Stimulated activated CD8-positive, alpha-beta memory T cell treated with anti-CD3 and anti-CD28 coated beads, Interleukin-7, amount 100 ng/mL, for 48 hours (primary cell): ENCODE results near the gene ABHD12.
"Not testable (repeated sequence)": the region's sequence is repeated elsewhere in the genome, so short reads cannot be mapped to it uniquely, and the experiment has no call there.

Source experiments
- DNase-seq, 2 donors: peaks; one replicate each; pipeline ENCODE4 v3.0.0-alpha.2; 2020; ENCODE audit warnings: low read depth in 1 of 2; ENCODE audit errors: extremely low read depth in 1 of 2

ABHD12 gene

GRCh38 chr20:25390538-25391528 lies at the start of gene ABHD12:
Gene ABHD12 (minus strand): TSS chr20:25390835. CDS start chr20:25390703, 132 bp downstream.
- DNase-seq, result peak; percentile 92 to 94

GRCh38 chr20:25439328-25439727 lies 48.7 kb upstream of the ABHD12 start:
- DNase-seq, result no peak

- DNase-seq, result no peak
These were observed 46.5 kb upstream of the ABHD12 start for GRCh38 chr20:25437153-25437581.

GRCh38 chr20:25424536-25424935 lies 33.9 kb upstream of the ABHD12 start:
- no peak for DNase-seq

- DNase-seq, result no peak
These were observed 31.4 kb upstream of the ABHD12 start for GRCh38 chr20:25422032-25422431.

GRCh38 chr20:25421102-25421501 lies 30.5 kb upstream of the ABHD12 start:
- DNase-seq, result no peak

GRCh38 chr20:25418776-25419175 lies 28.1 kb upstream of the ABHD12 start:
- DNase-seq, result no peak

GRCh38 chr20:25408890-25409289 lies 18.3 kb upstream of the ABHD12 start:
- DNase-seq, result no peak

- no peak for DNase-seq
These were observed 17.5 kb upstream of the ABHD12 start for GRCh38 chr20:25408170-25408547.

- DNase-seq, result peak; percentile 72 to 84
These were observed 16.9 kb upstream of the ABHD12 start, which contains the start of gene GINS1 for GRCh38 chr20:25407311-25408169. Gene GINS1 (plus strand): TSS chr20:25407673. CDS start chr20:25407821, 148 bp downstream.

GRCh38 chr20:25402583-25402982 lies 11.9 kb upstream of the ABHD12 start:
- no peak for DNase-seq

- not testable (repeated sequence) for DNase-seq
These were observed 9.7 kb upstream of the ABHD12 start for GRCh38 chr20:25400291-25400732.

- DNase-seq, result no peak
These were observed 8.4 kb upstream of the ABHD12 start for GRCh38 chr20:25399037-25399430.

GRCh38 chr20:25398376-25399036 lies 7.9 kb upstream of the ABHD12 start:
- DNase-seq, result no peak

- no peak for DNase-seq
These were observed 7.2 kb upstream of the ABHD12 start for GRCh38 chr20:25397821-25398220.

- no peak for DNase-seq
These were observed 6.5 kb upstream of the ABHD12 start for GRCh38 chr20:25397096-25397495.

GRCh38 chr20:25394996-25395395 lies 4.4 kb upstream of the ABHD12 start:
- no peak for DNase-seq

- no peak for DNase-seq
These were observed 3.6 kb upstream of the ABHD12 start for GRCh38 chr20:25394276-25394675.

GRCh38 chr20:25389858-25390537 lies 637 bp downstream of the ABHD12 start:
- DNase-seq, result no peak

- DNase-seq, result no peak
These were observed 1.2 kb downstream of the ABHD12 start for GRCh38 chr20:25389401-25389857.
